Epithelial cell of proximal tubule (primary cell): ENCODE measurements around the gene DCXR. TPM values are rescaled to one million over a fixed set of nuclear protein-coding genes. Genes with fewer than 3 reads are reported as not detected.

Experiments used
- DNase-seq: peaks from one replicate; pipeline ENCODE4 v3.0.0-alpha.2; 2011; ENCODE audit warnings: low read depth
- H3K4me3 ChIP-seq: 2 replicates; pipeline ENCODE4 v1.5.1; 2011; ENCODE audit warnings: low read depth, mild to moderate bottlenecking, low read length
- CTCF ChIP-seq: conservative IDR thresholded peaks from 2 replicates; pipeline ENCODE4 v1.5.1; 2012; ENCODE audit warnings: low read depth, mild to moderate bottlenecking, low read length
- total RNA-seq: library from RNA; depleted of rRNA; stranded (reverse); fragments of >200 nt; gene quantifications from 2 replicates; pipeline ENCODE4 v1.2.3, GENCODE V29; 2015

DCXR gene
- total RNA-seq, 1 donor from 2014 or later = 93.1 TPM

GRCh38 chr17:82049521-82049971 is 12.0 kb upstream of the DCXR start:
- no peak for DNase-seq
- no peak overlapping the region for H3K4me3 ChIP-seq
- TF ChIP-seq CTCF = no peak

GRCh38 chr17:82049106-82049505 is 11.6 kb upstream of the DCXR start:
- no peak for TF ChIP-seq CTCF
- no peak for DNase-seq
- H3K4me3 ChIP-seq = no peak overlapping the region

GRCh38 chr17:82048571-82048971 is 11.1 kb upstream of the DCXR start:
- TF ChIP-seq CTCF = no peak
- no peak overlapping the region for H3K4me3 ChIP-seq
- no peak for DNase-seq

- DNase-seq = no peak
- no peak for TF ChIP-seq CTCF
- H3K4me3 ChIP-seq = no peak overlapping the region
Measured at GRCh38 chr17:82047914-82048570, 10.5 kb upstream of the DCXR start.

- TF ChIP-seq CTCF = no peak
- H3K4me3 ChIP-seq = no peak overlapping the region
Measured at GRCh38 chr17:82047379-82047778, 9.9 kb upstream of the DCXR start.

GRCh38 chr17:82046903-82047302 is 9.4 kb upstream of the DCXR start:
- no peak for TF ChIP-seq CTCF
- DNase-seq = no peak
- no peak overlapping the region for H3K4me3 ChIP-seq

More at GRCh38 chr17:82047379-82047778, 9.9 kb upstream of the DCXR start:
- DNase-seq = no peak

- no peak for DNase-seq
Measured at GRCh38 chr17:82045936-82046484, 8.5 kb upstream of the DCXR start.

More at GRCh38 chr17:82045936-82046484, 8.5 kb upstream of the DCXR start:
- H3K4me3 ChIP-seq = no peak overlapping the region
- no peak for TF ChIP-seq CTCF
